Natural killer cell (primary cell): ENCODE results near the gene PITPNC1. TPM values are rescaled to one million over a fixed set of nuclear protein-coding genes. Genes with fewer than 3 reads are reported as not detected.

Source experiments
- ATAC-seq, 3 donors: fragments of 150-1000 bp in 2 of 3; fragments of 200-7000 bp in 1 of 3; cut with Tn5 transposase; 1 replicate in 1 of 3; 2 replicates in 2 of 3; pipeline ENCODE4 v1.10.0; 2021; ENCODE audit warnings: mild to moderate bottlenecking in 2 of 3, moderate library complexity in 2 of 3
- DNase-seq, 2 donors: peaks; one replicate each; pipeline versions ENCODE4 v3.0.0 to v3.0.0-alpha.2; 2013 to 2021; ENCODE audit warnings: mixed read lengths in 1 of 2
- H3K27ac ChIP-seq: one replicate; pipeline ENCODE4 v1.5.1; 2013; ENCODE audit warnings: mild to moderate bottlenecking, low read length
- H3K27me3 ChIP-seq: one replicate; pipeline ENCODE4 v1.6.1; 2013; ENCODE audit warnings: low read length; ENCODE audit not compliant: control insufficient read depth, insufficient read depth
- H3K36me3 ChIP-seq: one replicate; pipeline ENCODE4 v1.6.1; 2013; ENCODE audit warnings: low read length; ENCODE audit not compliant: control insufficient read depth, insufficient read depth
- H3K4me1 ChIP-seq: one replicate; pipeline ENCODE4 v1.6.1; 2013; ENCODE audit warnings: low read length; ENCODE audit not compliant: control insufficient read depth, insufficient read depth
- H3K4me3 ChIP-seq: one replicate; pipeline ENCODE4 v1.5.1; 2013; ENCODE audit warnings: low read length
- H3K9me3 ChIP-seq: one replicate; pipeline ENCODE4 v1.6.1; 2013; ENCODE audit warnings: low read length; ENCODE audit not compliant: control insufficient read depth, insufficient read depth
- H3K27ac Mint-ChIP-seq, 2 donors: one replicate each; pipeline ENCODE4 v1.8.0; 2022; ENCODE audit warnings: mild to moderate bottlenecking in 2 of 2, mixed read lengths in 2 of 2, moderate library complexity in 1 of 2
- H3K27me3 Mint-ChIP-seq, 2 donors: one replicate each; pipeline ENCODE4 v1.8.0; 2022; ENCODE audit warnings: low read depth in 2 of 2, mixed read lengths in 2 of 2
- H3K36me3 Mint-ChIP-seq: one replicate; pipeline ENCODE4 v1.8.0; 2022; ENCODE audit warnings: mixed read lengths
- H3K4me1 Mint-ChIP-seq, 2 donors: one replicate each; pipeline ENCODE4 v1.8.0; 2022; ENCODE audit warnings: mixed read lengths in 2 of 2
- H3K4me3 Mint-ChIP-seq: one replicate; pipeline ENCODE4 v1.8.0; 2022; ENCODE audit warnings: mild to moderate bottlenecking, moderate library complexity, mixed read lengths
- H3K9me3 Mint-ChIP-seq, 2 donors: one replicate each; pipeline ENCODE4 v1.8.0; 2022; ENCODE audit warnings: mixed read lengths in 2 of 2
- WGBS: methylation state at CpG from one replicate; pipeline ENCODE4 v1.1.7; 2013; ENCODE audit warnings: missing lambda C conversion rate; ENCODE audit not compliant: insufficient coverage; 5-methylcytosine and 5-hydroxymethylcytosine counted together
- intact Hi-C: fragments of 100-400 bp; cut with micrococcal nuclease; formaldehyde crosslinking; loops from one replicate; pipeline ENCODE4 v1.14.2; 2022
- total RNA-seq, 4 donors: library from RNA; stranded (reverse); fragments of 120-200 nt in 1 of 4; gene quantifications; one replicate each; pipeline versions ENCODE4 v1.2.3 to v1.2.4, GENCODE V29; 2013 to 2022
- TF ChIP-seq, protein P1 (sequence below): fragments of 200-600 bp; IDR thresholded peaks from one replicate; pipeline ENCODE4 v1.8.0; 2022; ENCODE audit warnings: antibody characterized with exemption

Gene PITPNC1
- total RNA-seq, 3 donors from 2014 or later (not counting 1 experiment from before 2014, with no cell fraction given): 150 to 185 (median 169) TPM

DNA sequence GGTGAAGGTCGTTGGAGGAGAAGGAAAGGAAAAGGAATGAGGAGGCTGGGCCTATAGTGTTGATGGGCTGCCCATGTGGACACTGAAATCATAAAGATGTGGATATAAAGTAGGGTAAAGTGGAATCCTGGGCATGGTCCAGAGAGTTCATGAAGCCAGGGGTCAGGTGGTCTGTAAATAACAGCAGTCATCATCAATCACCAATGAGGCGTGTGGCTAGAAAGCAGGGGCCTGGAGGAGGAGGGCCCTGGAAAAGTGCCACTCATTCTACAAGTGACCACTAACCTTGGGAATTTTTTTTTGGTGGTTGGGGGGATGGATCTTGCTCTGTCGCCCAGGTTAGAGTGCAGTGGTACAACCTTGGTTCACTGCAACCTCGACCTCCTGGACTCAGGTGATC, 225.4 kb downstream of the PITPNC1 start:
- no peaks in the 10 kb centered on the region for H3K27me3 Mint-ChIP-seq
- H3K4me1 Mint-ChIP-seq: peaks cover 39 to 46% of the 10 kb centered on the region in 2 donors
- 85% methylated on average over 4 of the region's 4 CpGs for WGBS
- Histone ChIP-seq H3K27me3 (no peaks in the 10 kb centered on the region), H3K9me3 (no peaks in the 10 kb centered on the region), H3K36me3 (peaks cover 6% of the 10 kb centered on the region), H3K4me1 (peaks cover 6% of the 10 kb centered on the region), H3K27ac (no peak overlapping the region), H3K4me3 (no peak overlapping the region)
- intact Hi-C loops: no loop called here
- H3K4me3 Mint-ChIP-seq: no peak overlapping the region
- no peaks in the 10 kb centered on the region for H3K9me3 Mint-ChIP-seq
- H3K27ac Mint-ChIP-seq: peak overlapping the region; percentile 5 to 59
- DNase-seq (no peak), ATAC-seq (no peak)
- no peaks in the 10 kb centered on the region for H3K36me3 Mint-ChIP-seq
- TF ChIP-seq, protein P1, sequence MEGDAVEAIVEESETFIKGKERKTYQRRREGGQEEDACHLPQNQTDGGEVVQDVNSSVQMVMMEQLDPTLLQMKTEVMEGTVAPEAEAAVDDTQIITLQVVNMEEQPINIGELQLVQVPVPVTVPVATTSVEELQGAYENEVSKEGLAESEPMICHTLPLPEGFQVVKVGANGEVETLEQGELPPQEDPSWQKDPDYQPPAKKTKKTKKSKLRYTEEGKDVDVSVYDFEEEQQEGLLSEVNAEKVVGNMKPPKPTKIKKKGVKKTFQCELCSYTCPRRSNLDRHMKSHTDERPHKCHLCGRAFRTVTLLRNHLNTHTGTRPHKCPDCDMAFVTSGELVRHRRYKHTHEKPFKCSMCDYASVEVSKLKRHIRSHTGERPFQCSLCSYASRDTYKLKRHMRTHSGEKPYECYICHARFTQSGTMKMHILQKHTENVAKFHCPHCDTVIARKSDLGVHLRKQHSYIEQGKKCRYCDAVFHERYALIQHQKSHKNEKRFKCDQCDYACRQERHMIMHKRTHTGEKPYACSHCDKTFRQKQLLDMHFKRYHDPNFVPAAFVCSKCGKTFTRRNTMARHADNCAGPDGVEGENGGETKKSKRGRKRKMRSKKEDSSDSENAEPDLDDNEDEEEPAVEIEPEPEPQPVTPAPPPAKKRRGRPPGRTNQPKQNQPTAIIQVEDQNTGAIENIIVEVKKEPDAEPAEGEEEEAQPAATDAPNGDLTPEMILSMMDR: no peak

DNA sequence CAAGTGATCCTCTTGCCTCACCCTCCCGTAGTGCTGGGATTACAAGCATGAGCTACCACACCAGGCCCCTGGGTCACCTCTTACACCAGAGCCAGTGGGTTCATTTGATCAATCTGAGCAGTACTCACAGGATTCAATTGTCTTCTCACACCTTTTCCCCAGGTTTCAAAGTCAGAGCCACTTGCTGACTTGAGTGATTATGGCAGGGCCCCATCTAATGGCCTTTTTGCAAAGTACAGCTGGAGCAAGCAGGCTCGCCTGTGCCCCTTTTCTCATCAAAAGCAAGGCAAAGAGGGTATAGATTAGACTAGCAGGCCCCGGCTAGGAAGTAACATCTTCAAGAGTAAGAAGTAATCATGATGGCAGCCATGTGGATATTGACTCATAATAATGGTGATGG, 225.9 kb downstream of the PITPNC1 start:
- no peak overlapping the region for H3K4me3 Mint-ChIP-seq
- peaks cover 36 to 40% of the 10 kb centered on the region in 2 donors for H3K4me1 Mint-ChIP-seq
- H3K4me1 ChIP-seq: peaks cover 6% of the 10 kb centered on the region
- DNase-seq: peak; percentile 24 to 71
- no peaks in the 10 kb centered on the region for H3K36me3 Mint-ChIP-seq
- H3K27me3 Mint-ChIP-seq: no peaks in the 10 kb centered on the region
- no peak overlapping the region for H3K27ac ChIP-seq
- intact Hi-C loops: loop anchor here (1.0 kb wide), 1 partner anchor 229 kb away; no protein-coding TSS in a partner anchor
- H3K9me3 ChIP-seq: no peaks in the 10 kb centered on the region
- no peak overlapping the region for H3K4me3 ChIP-seq
- no peaks in the 10 kb centered on the region for H3K9me3 Mint-ChIP-seq
- TF ChIP-seq, protein P1: peak; percentile 65
- peak; percentile 46 to 95 (median 81) for ATAC-seq
- 75% methylated on average over 3 of the region's 3 CpGs for WGBS
- H3K27me3 ChIP-seq: no peaks in the 10 kb centered on the region
- H3K27ac Mint-ChIP-seq: peak overlapping the region; percentile 5 to 45
- H3K36me3 ChIP-seq: peaks cover 7% of the 10 kb centered on the region

DNA sequence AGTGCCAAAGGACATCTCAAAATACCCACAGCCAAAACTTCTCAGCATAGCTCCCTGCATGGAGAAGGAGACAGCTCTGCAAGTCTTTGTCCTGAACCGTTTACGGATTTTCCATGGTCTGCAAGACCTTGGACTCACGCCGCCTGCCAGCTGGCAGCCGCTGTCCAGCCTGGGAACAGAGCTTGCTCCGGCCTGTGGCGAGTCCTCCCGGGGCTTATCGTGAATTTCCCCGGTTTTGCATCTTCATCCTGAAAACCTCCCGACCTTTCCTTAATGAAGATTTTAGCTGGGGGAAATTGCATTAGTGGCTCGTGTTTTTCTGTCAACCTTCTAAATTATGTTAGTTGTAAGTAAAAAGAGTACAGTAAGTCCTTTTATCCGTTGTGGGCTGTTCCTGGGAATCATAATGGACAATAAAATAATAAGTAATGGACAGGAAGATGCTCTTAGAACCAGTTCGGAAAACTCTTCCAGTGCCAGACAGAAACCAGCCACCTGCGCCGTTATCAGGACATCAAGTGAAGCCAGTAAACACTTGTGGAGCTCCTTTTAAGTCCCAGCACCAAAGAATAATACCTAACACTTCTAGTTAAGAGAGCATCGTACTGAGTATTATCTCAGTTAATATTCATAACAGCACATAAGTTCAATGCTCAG, 228.3 kb downstream of the PITPNC1 start:
- Mint-ChIP-seq H3K36me3 (no peaks in the 10 kb centered on the region), H3K4me1 (peaks cover 30 to 31% of the 10 kb centered on the region in 2 donors), H3K9me3 (no peaks in the 10 kb centered on the region), H3K27ac (peak overlapping the region; percentile 0 to 13), H3K27me3 (no peaks in the 10 kb centered on the region), H3K4me3 (no peak overlapping the region)
- TF ChIP-seq, protein P1: no peak
- no peaks in the 10 kb centered on the region for H3K9me3 ChIP-seq
- H3K27me3 ChIP-seq: no peaks in the 10 kb centered on the region
- peaks cover 9% of the 10 kb centered on the region for H3K36me3 ChIP-seq
- DNase-seq (no peak), ATAC-seq (no peak)
- H3K4me1 ChIP-seq: peaks cover 6% of the 10 kb centered on the region
- 98% methylated on average over 17 of the region's 17 CpGs for WGBS
- no peak overlapping the region for H3K4me3 ChIP-seq
- intact Hi-C loops: no loop called here
- H3K27ac ChIP-seq: no peak overlapping the region

DNA sequence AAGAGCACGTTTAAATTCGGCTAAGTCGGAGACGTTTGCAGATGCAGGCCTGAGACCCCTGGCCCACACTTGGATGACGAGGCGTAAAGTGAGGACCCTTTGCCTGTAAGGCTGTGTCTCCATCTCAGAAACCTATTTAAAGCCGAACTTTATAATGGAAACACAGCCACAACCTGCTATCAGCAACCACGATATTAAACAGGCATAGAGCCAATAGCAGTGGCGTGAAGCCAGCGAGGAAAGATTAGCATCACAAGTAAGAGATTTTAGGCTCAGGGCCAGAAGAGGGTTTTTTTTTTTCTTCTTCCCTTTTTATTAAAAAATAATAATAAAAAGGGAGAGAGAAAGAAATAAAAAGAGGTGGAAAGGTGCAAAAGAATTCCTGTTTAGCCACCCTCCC, 229.4 kb downstream of the PITPNC1 start:
- H3K36me3 Mint-ChIP-seq: no peaks in the 10 kb centered on the region
- Histone ChIP-seq H3K4me3 (no peak overlapping the region), H3K27me3 (no peaks in the 10 kb centered on the region), H3K27ac (no peak overlapping the region), H3K36me3 (peaks cover 9% of the 10 kb centered on the region), H3K9me3 (no peaks in the 10 kb centered on the region), H3K4me1 (peaks cover 6% of the 10 kb centered on the region)
- peaks cover 23 to 26% of the 10 kb centered on the region in 2 donors for H3K4me1 Mint-ChIP-seq
- no peak overlapping the region for H3K4me3 Mint-ChIP-seq
- H3K27me3 Mint-ChIP-seq: no peaks in the 10 kb centered on the region
- H3K9me3 Mint-ChIP-seq: no peaks in the 10 kb centered on the region
- intact Hi-C loops: no loop called here
- ATAC-seq: no peak
- 68% methylated on average over 8 of the region's 10 CpGs for WGBS
- TF ChIP-seq, protein P1: no peak
- DNase-seq: no peak
- H3K27ac Mint-ChIP-seq: peak overlapping the region in 1 of 2 donors; percentile 13
